Measurements from ENCODE around the gene ZC3H12C.
A peak's percentile ranks its signal among the peaks of the same experiment; 100 is the strongest.

Gene ZC3H12C

DNA sequence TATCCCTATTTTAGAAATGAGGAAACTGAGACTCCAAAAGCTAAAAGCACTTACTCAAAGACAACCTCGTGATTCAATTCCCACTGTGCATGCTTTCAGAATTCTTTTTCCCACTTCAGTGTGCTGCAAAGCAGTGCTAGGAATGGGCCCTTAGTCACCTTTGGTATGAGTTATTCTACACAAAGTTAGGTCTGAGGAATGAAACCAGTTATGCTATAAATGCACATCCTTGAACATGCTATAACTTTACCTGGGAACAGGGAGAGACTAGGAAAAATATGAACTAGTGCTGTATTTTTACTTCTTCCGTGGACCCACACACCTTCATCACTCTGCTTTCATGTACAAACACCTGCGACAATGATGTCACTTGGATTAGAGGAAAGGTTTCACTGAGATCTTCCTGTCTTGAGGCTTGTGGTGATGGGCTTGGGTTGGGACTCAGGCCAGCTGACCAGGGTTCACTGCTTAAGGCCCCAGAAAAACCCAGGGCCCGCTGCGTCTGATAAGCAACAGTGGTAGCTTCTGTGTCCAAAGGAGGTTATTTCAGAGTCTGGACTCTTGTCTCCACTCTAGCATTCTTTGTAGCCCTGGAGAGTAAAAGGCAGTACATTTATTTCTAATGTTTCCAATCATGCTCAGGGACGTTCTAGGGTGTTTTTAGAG, 81.6 kb downstream of the ZC3H12C start:
- no peak for DNase-seq
- H3K36me3 ChIP-seq (replicated peaks) = no peaks in the 10 kb centered on the region
- TF ChIP-seq, protein P1, sequence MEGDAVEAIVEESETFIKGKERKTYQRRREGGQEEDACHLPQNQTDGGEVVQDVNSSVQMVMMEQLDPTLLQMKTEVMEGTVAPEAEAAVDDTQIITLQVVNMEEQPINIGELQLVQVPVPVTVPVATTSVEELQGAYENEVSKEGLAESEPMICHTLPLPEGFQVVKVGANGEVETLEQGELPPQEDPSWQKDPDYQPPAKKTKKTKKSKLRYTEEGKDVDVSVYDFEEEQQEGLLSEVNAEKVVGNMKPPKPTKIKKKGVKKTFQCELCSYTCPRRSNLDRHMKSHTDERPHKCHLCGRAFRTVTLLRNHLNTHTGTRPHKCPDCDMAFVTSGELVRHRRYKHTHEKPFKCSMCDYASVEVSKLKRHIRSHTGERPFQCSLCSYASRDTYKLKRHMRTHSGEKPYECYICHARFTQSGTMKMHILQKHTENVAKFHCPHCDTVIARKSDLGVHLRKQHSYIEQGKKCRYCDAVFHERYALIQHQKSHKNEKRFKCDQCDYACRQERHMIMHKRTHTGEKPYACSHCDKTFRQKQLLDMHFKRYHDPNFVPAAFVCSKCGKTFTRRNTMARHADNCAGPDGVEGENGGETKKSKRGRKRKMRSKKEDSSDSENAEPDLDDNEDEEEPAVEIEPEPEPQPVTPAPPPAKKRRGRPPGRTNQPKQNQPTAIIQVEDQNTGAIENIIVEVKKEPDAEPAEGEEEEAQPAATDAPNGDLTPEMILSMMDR (IDR thresholded peaks at IDR 0.05; ENCODE audit: low read depth, low read length, missing control alignments) = no peak
- H3K27me3 ChIP-seq (replicated peaks) = no peaks in the 10 kb centered on the region
- peak overlapping the region; percentile 50 for H3K27ac ChIP-seq
- in situ Hi-C loops (cut with HindIII; ENCODE audit: low pct_ligation_motif_present, low sequenced_read_pairs) = no loop called here
- no peak overlapping the region for H3K4me3 ChIP-seq (ENCODE audit: low read depth, low read length)

DNA sequence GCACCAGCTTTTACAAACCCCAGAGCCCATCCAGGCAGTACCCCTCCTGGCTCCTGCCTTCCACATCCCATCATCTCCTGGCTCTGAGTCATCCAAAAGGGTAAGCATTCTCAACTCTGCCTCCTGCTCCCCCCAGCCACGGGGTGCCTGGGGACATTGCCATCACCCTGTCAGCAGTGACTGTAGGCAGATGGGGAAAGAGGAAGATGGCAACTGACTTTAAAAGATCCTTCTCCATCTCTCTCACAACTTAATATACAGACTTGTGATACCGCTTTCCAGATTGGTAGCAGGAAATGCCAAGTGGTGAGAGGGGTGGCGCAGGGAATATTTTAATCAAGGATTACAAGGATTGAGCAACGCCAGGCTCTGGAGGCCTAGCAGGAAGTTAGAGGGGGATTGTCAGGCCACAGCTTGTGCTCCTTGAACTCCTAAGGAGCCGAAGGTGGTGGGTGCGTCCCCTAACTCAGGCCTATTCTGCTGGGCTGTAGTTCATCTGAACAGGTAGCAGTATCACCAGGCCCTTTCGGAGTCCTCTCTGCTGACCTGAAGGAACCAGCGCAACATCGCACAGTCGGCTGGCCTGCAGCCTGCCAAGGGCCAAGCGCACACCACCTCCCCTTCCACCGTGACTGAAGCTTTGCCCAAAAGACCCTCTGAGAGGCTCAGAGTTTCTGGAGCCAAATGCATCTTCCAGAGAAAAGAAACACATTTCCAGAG, 83.3 kb downstream of the ZC3H12C start:
- Histone ChIP-seq H3K27ac (no peak overlapping the region), H3K27me3 (replicated peaks) (no peaks in the 10 kb centered on the region), H3K4me3 (ENCODE audit: low read depth, low read length) (no peak overlapping the region), H3K36me3 (replicated peaks) (no peaks in the 10 kb centered on the region)
- in situ Hi-C loops (cut with HindIII; ENCODE audit: low pct_ligation_motif_present, low sequenced_read_pairs) = no loop called here
- TF ChIP-seq, protein P1 (IDR thresholded peaks at IDR 0.05; ENCODE audit: low read depth, low read length, missing control alignments) = no peak
- DNase-seq = no peak

DNA sequence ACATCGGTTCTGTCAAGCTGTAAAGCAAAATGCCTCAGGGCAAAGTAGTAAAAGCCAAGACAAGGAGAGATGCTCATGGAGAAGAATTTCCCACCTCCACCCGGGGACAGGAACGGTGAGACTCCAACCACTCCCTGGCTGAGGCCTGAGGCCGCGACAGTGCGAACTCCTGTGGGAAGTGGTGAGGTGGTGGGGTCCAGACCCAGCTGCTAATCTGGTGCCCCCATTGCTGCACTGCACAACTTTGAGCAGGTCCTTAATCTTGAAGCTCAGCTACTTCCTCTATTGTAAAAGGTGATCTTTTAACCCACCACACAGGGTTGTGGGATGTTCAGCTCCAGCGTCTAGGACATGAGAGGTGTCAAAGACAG, 83.9 kb downstream of the ZC3H12C start:
- in situ Hi-C loops (cut with HindIII; ENCODE audit: low pct_ligation_motif_present, low sequenced_read_pairs) = no loop called here
- TF ChIP-seq, protein P1 (IDR thresholded peaks at IDR 0.05; ENCODE audit: low read depth, low read length, missing control alignments) = no peak

DNA sequence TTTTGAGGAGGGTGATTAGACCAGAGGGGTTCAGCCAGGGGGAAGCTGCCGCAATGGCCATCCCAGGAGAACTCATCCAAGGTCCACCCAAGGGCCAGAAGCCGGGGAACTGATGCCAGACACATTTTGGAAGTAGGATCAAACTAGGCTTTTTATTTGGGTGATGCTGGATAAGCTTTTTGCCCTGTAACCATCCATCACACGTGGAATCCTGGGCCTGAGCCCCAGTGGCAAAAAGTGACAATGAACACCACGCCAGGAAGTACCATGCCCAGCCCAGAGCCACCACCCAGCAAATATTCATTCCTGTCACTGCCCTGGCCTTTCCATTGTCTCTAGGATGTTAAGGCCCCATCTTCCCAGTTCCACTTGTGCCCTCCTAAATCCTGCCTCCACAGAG, 85.9 kb downstream of the ZC3H12C start:
- no peaks in the 10 kb centered on the region for H3K27me3 ChIP-seq (replicated peaks)
- H3K27ac ChIP-seq = no peak overlapping the region
- H3K4me3 ChIP-seq (ENCODE audit: low read depth, low read length) = no peak overlapping the region
- in situ Hi-C loops (cut with HindIII; ENCODE audit: low pct_ligation_motif_present, low sequenced_read_pairs) = no loop called here
- DNase-seq = no peak
- H3K36me3 ChIP-seq (replicated peaks) = no peaks in the 10 kb centered on the region
- TF ChIP-seq, protein P1 (IDR thresholded peaks at IDR 0.05; ENCODE audit: low read depth, low read length, missing control alignments) = no peak

More for the DNA sequence above, 83.9 kb downstream of the ZC3H12C start:
- no peaks in the 10 kb centered on the region for H3K27me3 ChIP-seq (replicated peaks)
- H3K36me3 ChIP-seq (replicated peaks) = no peaks in the 10 kb centered on the region
- H3K27ac ChIP-seq = no peak overlapping the region
- no peak overlapping the region for H3K4me3 ChIP-seq (ENCODE audit: low read depth, low read length)
- DNase-seq = no peak

DNA sequence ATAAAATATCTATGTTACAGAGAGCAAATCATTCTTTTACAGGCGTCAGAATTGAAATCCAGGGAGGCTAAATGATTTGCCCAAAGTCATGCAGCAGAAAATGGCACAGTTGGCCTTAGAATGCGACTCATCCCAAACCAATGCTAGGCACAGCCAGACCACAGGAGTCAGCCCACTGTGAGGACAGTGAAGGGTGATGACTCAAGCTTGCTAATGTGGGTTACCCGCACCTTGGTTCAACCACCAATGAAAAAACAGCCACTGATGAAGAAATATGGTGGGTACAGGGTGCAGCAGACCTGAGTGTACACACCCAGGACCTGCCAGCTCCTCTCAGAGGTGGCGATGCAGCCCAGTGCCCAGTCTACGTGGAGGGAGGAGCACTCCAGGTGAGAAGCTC, 89.7 kb downstream of the ZC3H12C start:
- no peak for DNase-seq
- Histone ChIP-seq H3K27me3 (replicated peaks) (no peaks in the 10 kb centered on the region), H3K36me3 (replicated peaks) (no peaks in the 10 kb centered on the region), H3K4me3 (ENCODE audit: low read depth, low read length) (no peak overlapping the region), H3K27ac (no peak overlapping the region)
- in situ Hi-C loops (cut with HindIII; ENCODE audit: low pct_ligation_motif_present, low sequenced_read_pairs) = no loop called here
- TF ChIP-seq, protein P1 (IDR thresholded peaks at IDR 0.05; ENCODE audit: low read depth, low read length, missing control alignments) = no peak

Data from brain microvascular endothelial cell (primary cell).